ENCODE results near the gene MSANTD2.
A peak's percentile ranks its signal among the peaks of the same experiment; 100 is the strongest.

The MSANTD2 gene

DNA sequence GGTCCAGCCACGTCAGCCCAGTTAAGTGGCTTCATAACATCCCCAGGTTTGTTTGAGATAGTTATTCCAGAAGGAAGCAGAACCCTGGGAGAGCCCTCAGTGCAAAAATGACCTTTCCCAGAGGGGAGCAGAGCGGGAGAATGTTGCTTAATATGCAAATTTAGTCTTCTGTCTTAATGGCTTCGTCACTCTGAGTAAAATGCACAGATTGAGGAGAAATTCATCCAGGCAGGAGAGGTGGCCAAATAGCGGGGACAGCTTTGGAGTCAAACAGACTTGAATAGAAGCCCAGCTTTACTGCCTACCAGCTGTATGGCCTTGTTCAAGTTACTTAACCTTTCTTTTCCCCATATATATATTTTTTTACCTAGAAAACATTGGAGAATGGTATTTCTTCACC is 72.7 kb downstream of the MSANTD2 start:
- ATAC-seq, result no peak

DNA sequence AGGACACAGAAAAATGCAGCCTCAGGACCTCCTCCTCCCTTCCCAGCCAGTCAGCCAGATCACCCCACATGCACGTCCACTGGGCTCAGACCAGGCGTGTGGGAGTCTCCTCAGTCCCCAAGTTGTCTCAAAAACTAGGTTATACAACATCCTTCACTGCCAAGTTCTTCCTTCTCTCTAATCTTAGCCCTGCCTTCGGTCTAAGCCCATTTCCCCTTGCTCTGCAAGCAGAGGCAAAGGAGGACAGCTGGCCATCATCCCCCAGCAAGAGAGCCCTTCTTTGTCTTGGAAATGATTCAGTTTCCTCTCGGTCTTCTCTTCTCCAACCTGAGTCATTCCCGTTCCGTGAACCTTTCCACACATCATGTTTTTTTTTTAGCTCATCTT is 74.5 kb downstream of the MSANTD2 start:
- no peak for ATAC-seq

DNA sequence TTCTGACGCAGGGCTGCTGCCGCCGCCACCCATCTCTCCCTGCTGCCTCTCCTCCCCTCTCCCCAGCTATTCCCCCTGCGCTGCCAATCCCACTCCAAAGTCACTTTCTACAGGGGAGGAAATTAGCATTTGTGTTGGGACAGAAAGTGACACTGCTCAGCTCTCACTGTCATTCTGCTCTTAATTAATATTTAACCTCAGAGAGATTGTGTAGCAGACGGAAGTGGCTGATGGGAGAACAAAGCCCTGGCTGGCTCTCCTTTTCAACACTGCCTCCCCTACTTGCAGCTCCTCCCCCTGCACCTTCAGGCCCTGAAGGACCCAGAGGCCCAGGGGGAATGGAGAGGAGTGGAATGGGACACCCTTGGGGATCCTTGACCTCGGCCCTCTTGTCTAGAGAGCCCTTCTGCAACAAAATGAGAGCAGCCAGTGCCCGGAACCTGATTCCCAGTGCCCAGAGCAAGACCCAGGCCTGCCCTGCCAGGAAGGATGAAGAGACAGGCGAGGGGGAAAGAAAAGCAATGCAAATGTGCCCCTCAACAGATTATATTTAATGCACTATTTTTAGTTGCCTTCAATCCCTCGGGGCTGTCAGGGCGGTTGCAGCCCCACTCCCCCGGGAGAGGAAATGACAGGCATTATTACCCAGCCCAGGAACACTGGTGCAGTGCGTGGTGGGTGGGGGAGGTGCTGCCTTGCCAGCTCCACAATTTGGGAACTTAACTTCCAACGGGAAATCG is 75.1 kb downstream of the MSANTD2 start:
- ATAC-seq, result no peak

DNA sequence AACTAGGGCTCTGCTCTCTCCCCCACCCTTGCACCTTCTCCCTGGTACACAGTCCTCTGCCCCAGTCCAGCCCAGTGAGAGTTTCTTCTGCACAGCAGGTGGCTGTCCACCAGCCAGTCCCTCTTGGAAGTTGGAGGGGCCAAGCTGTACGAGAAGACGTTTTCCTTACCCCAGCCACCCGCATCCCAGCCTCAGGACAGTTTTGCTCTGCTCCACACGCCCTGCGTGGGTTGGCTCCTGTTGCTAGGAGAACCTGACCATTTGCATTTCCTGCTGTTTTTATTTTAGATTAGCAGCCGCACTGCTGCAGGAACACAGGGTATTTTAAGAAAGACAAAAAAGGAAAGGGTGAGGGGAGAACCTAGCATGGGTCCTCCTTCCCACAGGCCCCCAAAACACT is 78.0 kb downstream of the MSANTD2 start:
- no peak for ATAC-seq

DNA sequence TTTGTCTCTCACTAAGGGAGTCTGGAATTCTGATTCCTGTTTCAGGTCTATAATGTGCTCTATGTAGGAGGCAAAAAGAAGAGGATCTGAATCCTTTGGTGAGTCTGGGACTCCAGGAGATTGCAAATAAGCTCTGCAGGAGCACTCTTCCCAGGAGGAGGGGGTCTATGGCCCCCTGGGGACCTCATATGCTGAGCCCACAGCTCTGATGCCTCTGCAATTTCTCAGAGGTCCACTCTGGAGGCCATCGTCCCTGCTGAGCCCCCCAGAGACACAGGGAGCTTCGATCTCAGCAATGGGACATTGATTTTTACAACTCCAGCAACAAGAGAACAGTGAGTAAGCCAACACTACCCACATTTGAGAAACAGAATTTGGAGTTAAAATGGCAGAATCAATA is 80.7 kb downstream of the MSANTD2 start:
- ATAC-seq, result no peak

DNA sequence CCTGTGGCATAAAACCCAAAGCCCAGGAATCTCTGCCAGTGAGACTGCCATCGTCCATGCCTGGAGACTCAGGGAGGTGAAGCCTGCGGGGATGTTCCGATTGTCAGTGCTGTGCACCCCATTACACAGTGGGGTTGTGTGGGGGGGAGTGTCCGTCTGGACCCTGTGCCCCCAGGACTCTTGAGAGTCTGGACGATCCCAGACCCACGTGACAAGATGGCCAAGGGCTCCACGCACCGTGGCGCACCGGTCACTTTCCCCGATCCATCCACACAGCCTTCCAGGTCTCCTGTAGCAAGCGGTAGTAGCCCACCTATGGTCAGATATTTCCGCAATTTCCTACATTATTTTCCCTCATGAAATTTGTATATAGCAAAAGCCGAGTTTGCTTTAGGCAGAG is 81.4 kb downstream of the MSANTD2 start:
- no peak for ATAC-seq

DNA sequence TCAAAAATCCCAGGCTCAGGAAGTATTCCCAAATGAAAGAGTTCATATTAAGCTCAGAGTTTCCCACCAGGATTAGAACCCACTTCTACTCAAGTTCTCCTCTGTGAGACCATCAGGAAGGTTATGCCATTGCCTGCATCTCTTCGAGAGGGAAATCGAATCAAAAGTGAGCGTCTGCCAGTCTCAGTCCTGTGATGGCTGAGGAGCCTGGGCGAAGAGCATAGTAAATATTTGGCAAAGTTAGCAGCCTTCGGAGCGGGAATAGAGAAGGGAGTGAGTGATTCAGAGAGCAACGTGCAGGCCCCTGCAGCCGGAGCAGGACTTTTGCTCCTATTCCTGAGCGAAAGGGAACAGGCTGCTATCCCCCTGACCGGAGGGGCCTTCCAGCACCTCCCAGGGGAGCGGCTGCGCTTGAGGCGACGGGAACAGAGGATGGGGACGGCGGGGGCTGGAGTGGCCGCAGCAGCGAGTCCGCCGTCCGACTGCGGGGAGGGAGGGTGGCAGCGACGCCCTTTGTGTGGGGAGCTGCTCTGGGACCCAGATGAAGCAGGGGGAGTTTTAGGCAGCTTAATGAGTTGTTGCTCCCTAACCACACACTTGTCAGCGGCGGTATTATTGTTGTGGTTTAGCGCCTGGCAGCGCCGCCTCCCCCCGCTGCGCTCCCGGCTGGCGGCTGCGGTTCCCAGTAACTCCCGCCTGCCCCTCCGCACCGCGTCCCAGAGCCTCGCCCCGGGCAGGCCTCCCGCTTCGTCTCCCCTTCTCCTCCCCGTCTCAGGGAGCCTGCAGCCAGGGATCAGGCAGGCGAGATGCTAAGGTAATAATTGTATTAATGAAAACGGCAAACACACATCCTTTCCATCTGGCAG is 82.2 kb downstream of the MSANTD2 start:
- peak in 1 of 2 donors; percentile 36 for ATAC-seq

DNA sequence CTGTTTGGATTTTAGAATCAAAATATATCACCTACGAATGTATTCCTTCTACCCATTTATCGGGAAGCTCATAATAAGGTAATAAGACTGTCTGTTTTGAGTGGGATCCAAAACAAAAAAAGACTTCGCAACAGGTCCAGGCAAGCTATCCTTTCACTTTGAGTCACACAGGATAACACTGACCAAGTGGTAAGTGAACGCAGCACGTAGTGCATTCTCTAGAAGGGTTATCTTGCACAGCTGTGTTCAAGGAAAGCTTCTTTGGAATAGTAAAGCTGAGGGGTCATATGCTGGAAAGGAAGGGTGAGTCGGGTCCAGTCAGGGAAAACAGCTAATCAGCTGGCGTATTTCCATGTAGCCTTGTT is 82.8 kb downstream of the MSANTD2 start:
- no peak for ATAC-seq

DNA sequence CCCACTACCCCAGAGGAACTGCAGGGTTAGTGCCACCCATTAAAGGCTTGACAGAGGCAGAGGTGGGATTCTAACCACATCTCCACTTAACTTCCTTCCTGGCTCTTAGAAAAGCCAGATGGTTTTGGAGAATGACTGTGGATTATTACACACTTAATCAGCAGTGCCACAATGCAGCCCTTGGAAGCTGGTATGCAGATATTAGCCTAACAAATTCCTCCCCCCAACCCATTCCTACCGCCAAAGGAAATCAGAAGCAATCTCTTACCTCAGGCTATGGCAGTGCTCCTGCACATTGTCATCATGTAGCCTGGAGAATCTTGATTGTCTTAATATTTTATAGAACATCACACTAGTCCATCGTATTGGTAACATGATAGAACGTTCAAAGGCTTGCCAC is 83.6 kb downstream of the MSANTD2 start:
- no peak for ATAC-seq
